Measurements from ENCODE around the gene MTMR10. TPM values are rescaled to one million over a fixed set of nuclear protein-coding genes. Genes with fewer than 3 reads are reported as not detected.

Gene MTMR10
- 6.1 TPM for total RNA-seq

GRCh38 chr15:30991255-30992235 lies at the start of gene MTMR10:
Gene MTMR10 (minus strand): TSS chr15:30991628. CDS start chr15:30991506, 122 bp downstream.
- DNase-seq (ENCODE audit: low spot score in 2 of 2): peak; percentile 89 to 92
- FAIRE-seq: no peak

GRCh38 chr15:31040611-31041010 lies 49.2 kb upstream of the MTMR10 start:
- FAIRE-seq: no peak

GRCh38 chr15:31039961-31040360 lies 48.5 kb upstream of the MTMR10 start:
- FAIRE-seq (no peak), DNase-seq (ENCODE audit: low spot score in 2 of 2) (no peak)

More at GRCh38 chr15:31040611-31041010, 49.2 kb upstream of the MTMR10 start:
- no peak for DNase-seq (ENCODE audit: low spot score in 2 of 2)

GRCh38 chr15:31037731-31038477 lies 46.5 kb upstream of the MTMR10 start:
- FAIRE-seq: no peak

GRCh38 chr15:31036783-31037182 lies 45.4 kb upstream of the MTMR10 start:
- DNase-seq (ENCODE audit: low spot score in 2 of 2) (no peak), FAIRE-seq (no peak)

More at GRCh38 chr15:31037731-31038477, 46.5 kb upstream of the MTMR10 start:
- no peak for DNase-seq (ENCODE audit: low spot score in 2 of 2)

GRCh38 chr15:31035610-31036009 lies 44.2 kb upstream of the MTMR10 start:
- DNase-seq (ENCODE audit: low spot score in 2 of 2): no peak
- no peak for FAIRE-seq

- FAIRE-seq: no peak
- DNase-seq (ENCODE audit: low spot score in 2 of 2): no peak
These were observed 42.7 kb upstream of the MTMR10 start for GRCh38 chr15:31034152-31034551.

- FAIRE-seq: no peak
- no peak for DNase-seq (ENCODE audit: low spot score in 2 of 2)
These were observed 41.5 kb upstream of the MTMR10 start for GRCh38 chr15:31032961-31033371.

GRCh38 chr15:31031471-31032067 lies 40.1 kb upstream of the MTMR10 start:
- FAIRE-seq (no peak), DNase-seq (ENCODE audit: low spot score in 2 of 2) (no peak)

GRCh38 chr15:31027910-31028578 lies 36.6 kb upstream of the MTMR10 start:
- no peak for FAIRE-seq

GRCh38 chr15:31025996-31026395 lies 34.6 kb upstream of the MTMR10 start:
- FAIRE-seq (no peak), DNase-seq (ENCODE audit: low spot score in 2 of 2) (no peak)

More at GRCh38 chr15:31027910-31028578, 36.6 kb upstream of the MTMR10 start:
- no peak for DNase-seq (ENCODE audit: low spot score in 2 of 2)

- FAIRE-seq (no peak), DNase-seq (ENCODE audit: low spot score in 2 of 2) (no peak)
These were observed 33.6 kb upstream of the MTMR10 start for GRCh38 chr15:31024979-31025378.

GRCh38 chr15:31024330-31024729 lies 32.9 kb upstream of the MTMR10 start:
- FAIRE-seq (no peak), DNase-seq (ENCODE audit: low spot score in 2 of 2) (no peak)

GRCh38 chr15:31023841-31024240 lies 32.4 kb upstream of the MTMR10 start:
- DNase-seq (ENCODE audit: low spot score in 2 of 2): no peak
- no peak for FAIRE-seq

- DNase-seq (ENCODE audit: low spot score in 2 of 2) (no peak), FAIRE-seq (no peak)
These were observed 29.7 kb upstream of the MTMR10 start for GRCh38 chr15:31021067-31021665.

GRCh38 chr15:31020542-31020941 lies 29.1 kb upstream of the MTMR10 start:
- no peak for FAIRE-seq
- no peak for DNase-seq (ENCODE audit: low spot score in 2 of 2)

- no peak for DNase-seq (ENCODE audit: low spot score in 2 of 2)
- FAIRE-seq: no peak
These were observed 28.6 kb upstream of the MTMR10 start for GRCh38 chr15:31019986-31020385.

- no peak for FAIRE-seq
- no peak for DNase-seq (ENCODE audit: low spot score in 2 of 2)
These were observed 25.9 kb upstream of the MTMR10 start for GRCh38 chr15:31017311-31017710.

GRCh38 chr15:31016446-31016915 lies 25.1 kb upstream of the MTMR10 start:
- no peak for DNase-seq (ENCODE audit: low spot score in 2 of 2)
- no peak for FAIRE-seq

- no peak for FAIRE-seq
- no peak for DNase-seq (ENCODE audit: low spot score in 2 of 2)
These were observed 23.1 kb upstream of the MTMR10 start for GRCh38 chr15:31014608-31014925.

Data from frontal cortex (tissue), 4 donors.